Smooth muscle cell (in vitro differentiated cells): Measurements from ENCODE around the gene BRIP1. TPM values are rescaled to one million over a fixed set of nuclear protein-coding genes. Genes with fewer than 3 reads are reported as not detected.

Source experiments
- DNase-seq: peaks from one replicate; lab custom pipeline; 2025; ENCODE audit not compliant: unreplicated experiment; lab: John Stamatoyannopoulos, UW
- H2AFZ ChIP-seq: fragments of 200-600 bp; sonication (generic); 2 replicates; pipeline ENCODE4 v1.6.0; 2016; ENCODE audit warnings: antibody characterized with exemption, low read depth, mild to moderate bottlenecking
- H3F3A ChIP-seq: fragments of 200-600 bp; sonication (generic); 2 replicates; pipeline ENCODE4 v1.6.0; 2017; ENCODE audit warnings: antibody characterized with exemption, low read depth
- H3K27ac ChIP-seq: fragments of 200-600 bp; sonication (generic); 2 replicates; pipeline ENCODE4 v1.5.1; 2016; ENCODE audit warnings: low read depth, mild to moderate bottlenecking
- H3K27me3 ChIP-seq: fragments of 200-600 bp; sonication (generic); 2 replicates; pipeline ENCODE4 v1.6.1; 2016; ENCODE audit warnings: low read depth, mild to moderate bottlenecking
- H3K36me3 ChIP-seq: fragments of 200-600 bp; sonication (generic); 2 replicates; pipeline ENCODE4 v1.5.1; 2016; ENCODE audit warnings: low read depth
- H3K4me1 ChIP-seq: fragments of 200-600 bp; sonication (generic); 2 replicates; pipeline ENCODE4 v1.5.1; 2016; ENCODE audit warnings: low read depth
- H3K4me2 ChIP-seq: fragments of 200-600 bp; sonication (generic); 2 replicates; pipeline ENCODE4 v1.6.0; 2016; ENCODE audit warnings: mild to moderate bottlenecking
- H3K4me3 ChIP-seq: fragments of 200-600 bp; sonication (generic); 2 replicates; pipeline ENCODE4 v1.5.1; 2016; ENCODE audit warnings: mild to moderate bottlenecking
- H3K79me2 ChIP-seq: fragments of 200-600 bp; sonication (generic); 2 replicates; pipeline ENCODE4 v1.6.0; 2016; ENCODE audit warnings: low read depth, mild to moderate bottlenecking
- H3K9ac ChIP-seq: fragments of 200-600 bp; sonication (generic); 2 replicates; pipeline ENCODE4 v1.6.0; 2016; ENCODE audit warnings: low read depth
- H3K9me3 ChIP-seq: fragments of 200-600 bp; sonication (generic); replicated peaks from 2 replicates; pipeline ENCODE4 v1.5.1; 2016; ENCODE audit warnings: low read depth
- H4K20me1 ChIP-seq: fragments of 200-600 bp; sonication (generic); 2 replicates; pipeline ENCODE4 v1.6.0; 2016; ENCODE audit warnings: low read depth
- WGBS: methylation state at CpG from one replicate; pipeline ENCODE4 v1.1.7; 2016; ENCODE audit warnings: low lambda C conversion rate; 5-methylcytosine and 5-hydroxymethylcytosine counted together
- polyA plus RNA-seq: library from polyadenylated mRNA; unstranded; fragments of >200 nt; fragmentation: Nextera tagmentation; extraction: Ambion mirVana; gene quantifications from 2 replicates; pipeline ENCODE4 v1.2.1, GENCODE V29; 2016
- total RNA-seq: library from RNA; depleted of rRNA; stranded (reverse); fragments of >200 nt; gene quantifications from 2 replicates; pipeline ENCODE4 v1.2.3, GENCODE V29; 2014
- TF ChIP-seq, protein P1 (sequence below): fragments of 200-600 bp; sonication (generic); IDR thresholded peaks from 2 replicates; pipeline ENCODE4 v1.5.1; 2017; ENCODE audit warnings: borderline replicate concordance, mild to moderate bottlenecking, antibody characterized with exemption; ENCODE audit not compliant: insufficient read depth, poor library complexity, severe bottlenecking

The BRIP1 gene
- total and polyA plus RNA-seq, 2 experiments from 2014 or later = 0.71 to 9.1 TPM

GRCh38 chr17:61717352-61717751 is 146.0 kb downstream of the BRIP1 start:
- Histone ChIP-seq H4K20me1 (no peaks in the 10 kb centered on the region), H2AFZ (no peak overlapping the region), H3K9me3 (peaks cover 4% of the 10 kb centered on the region), H3F3A (no peaks in the 10 kb centered on the region), H3K79me2 (no peaks in the 10 kb centered on the region), H3K4me1 (no peaks in the 10 kb centered on the region), H3K9ac (no peak overlapping the region), H3K36me3 (peaks cover 8% of the 10 kb centered on the region), H3K4me3 (no peak overlapping the region), H3K4me2 (no peak overlapping the region), H3K27me3 (no peaks in the 10 kb centered on the region), H3K27ac (no peak overlapping the region)
- WGBS = 95% methylated on average over 4 of the region's 4 CpGs
- no peak for DNase-seq
- TF ChIP-seq, protein P1, sequence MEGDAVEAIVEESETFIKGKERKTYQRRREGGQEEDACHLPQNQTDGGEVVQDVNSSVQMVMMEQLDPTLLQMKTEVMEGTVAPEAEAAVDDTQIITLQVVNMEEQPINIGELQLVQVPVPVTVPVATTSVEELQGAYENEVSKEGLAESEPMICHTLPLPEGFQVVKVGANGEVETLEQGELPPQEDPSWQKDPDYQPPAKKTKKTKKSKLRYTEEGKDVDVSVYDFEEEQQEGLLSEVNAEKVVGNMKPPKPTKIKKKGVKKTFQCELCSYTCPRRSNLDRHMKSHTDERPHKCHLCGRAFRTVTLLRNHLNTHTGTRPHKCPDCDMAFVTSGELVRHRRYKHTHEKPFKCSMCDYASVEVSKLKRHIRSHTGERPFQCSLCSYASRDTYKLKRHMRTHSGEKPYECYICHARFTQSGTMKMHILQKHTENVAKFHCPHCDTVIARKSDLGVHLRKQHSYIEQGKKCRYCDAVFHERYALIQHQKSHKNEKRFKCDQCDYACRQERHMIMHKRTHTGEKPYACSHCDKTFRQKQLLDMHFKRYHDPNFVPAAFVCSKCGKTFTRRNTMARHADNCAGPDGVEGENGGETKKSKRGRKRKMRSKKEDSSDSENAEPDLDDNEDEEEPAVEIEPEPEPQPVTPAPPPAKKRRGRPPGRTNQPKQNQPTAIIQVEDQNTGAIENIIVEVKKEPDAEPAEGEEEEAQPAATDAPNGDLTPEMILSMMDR = no peak

DNA sequence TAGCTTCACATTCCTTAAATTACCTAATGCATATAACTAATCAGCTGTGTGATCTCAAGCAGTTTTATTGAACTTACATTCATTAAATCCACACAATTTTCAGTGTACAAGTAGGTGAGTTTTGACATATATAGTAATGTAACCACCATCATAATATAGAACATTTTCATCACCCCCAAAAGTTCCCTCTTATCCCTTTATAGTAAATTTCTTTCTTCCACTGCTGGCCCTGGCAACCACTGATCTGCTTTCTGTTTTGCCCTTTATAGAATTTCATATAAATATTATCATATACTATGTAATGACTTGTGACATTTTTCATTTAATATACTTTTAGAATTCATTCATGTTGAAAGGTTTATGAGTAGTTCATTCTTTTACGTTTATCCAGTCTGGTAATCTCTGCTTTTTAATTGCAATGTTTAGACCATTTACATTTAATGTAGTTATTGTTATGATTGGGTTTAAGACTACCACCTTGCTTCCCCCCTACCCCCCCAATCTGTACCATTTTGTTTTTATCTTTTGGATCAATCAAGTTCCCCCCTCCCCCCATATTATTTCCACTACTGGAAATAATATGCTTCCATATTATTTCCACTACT is 147.0 kb downstream of the BRIP1 start:
- H3K4me2 ChIP-seq = no peak overlapping the region
- H3K27me3 ChIP-seq = no peaks in the 10 kb centered on the region
- no peak for DNase-seq
- H3K9me3 ChIP-seq = peaks cover 4% of the 10 kb centered on the region
- WGBS = 97% methylated on average over 1 of the region's 1 CpG
- no peaks in the 10 kb centered on the region for H3K79me2 ChIP-seq
- no peaks in the 10 kb centered on the region for H3F3A ChIP-seq
- peaks cover 8% of the 10 kb centered on the region for H3K36me3 ChIP-seq
- no peak overlapping the region for H3K9ac ChIP-seq
- H3K4me3 ChIP-seq = no peak overlapping the region
- H3K27ac ChIP-seq = no peak overlapping the region
- no peak overlapping the region for H2AFZ ChIP-seq
- no peaks in the 10 kb centered on the region for H4K20me1 ChIP-seq
- TF ChIP-seq, protein P1 = no peak
- no peaks in the 10 kb centered on the region for H3K4me1 ChIP-seq

DNA sequence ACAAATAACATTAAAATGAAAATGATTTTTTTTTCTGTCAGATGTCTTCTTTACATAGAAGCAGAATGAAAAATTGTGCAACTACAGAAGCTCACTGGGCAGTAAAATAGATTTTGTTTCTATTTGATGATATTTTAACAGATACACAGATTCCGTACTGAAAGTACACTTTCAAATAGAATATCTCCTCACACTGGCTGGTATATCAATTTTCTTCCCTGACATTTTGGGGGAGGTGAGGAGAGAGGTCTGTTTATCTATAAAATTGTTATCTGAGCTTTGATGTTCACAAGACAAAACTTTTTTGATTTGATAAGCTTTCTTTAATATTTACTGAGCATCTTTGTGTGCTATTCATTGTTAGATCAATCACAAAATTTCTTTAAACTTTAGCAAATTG is 148.0 kb downstream of the BRIP1 start:
- no peak for DNase-seq

More for the DNA sequence above, 148.0 kb downstream of the BRIP1 start:
- Histone ChIP-seq H3F3A (no peaks in the 10 kb centered on the region), H3K79me2 (no peaks in the 10 kb centered on the region), H3K4me3 (no peak overlapping the region), H3K9ac (no peak overlapping the region), H4K20me1 (no peaks in the 10 kb centered on the region), H3K4me1 (no peaks in the 10 kb centered on the region), H2AFZ (no peak overlapping the region), H3K27ac (no peak overlapping the region), H3K27me3 (no peaks in the 10 kb centered on the region), H3K36me3 (peaks cover 8% of the 10 kb centered on the region), H3K9me3 (peaks cover 4% of the 10 kb centered on the region), H3K4me2 (no peak overlapping the region)
- 97% methylated on average over 1 of the region's 1 CpG for WGBS
- TF ChIP-seq, protein P1 = no peak
